WTC11 (cell line): ENCODE results near the gene SCPEP1. TPM values are rescaled to one million over a fixed set of nuclear protein-coding genes. Genes with fewer than 3 reads are reported as not detected.

ENCODE experiments used
- ATAC-seq: fragments of 200-7000 bp; cut with Tn5 transposase; 2 replicates; pipeline ENCODE4 v1.10.0; 2021; ENCODE audit warnings: mild to moderate bottlenecking, moderate library complexity
- CTCF ChIA-PET: fragments of 300-600 bp; sonication (Branson Sonifier 250); formaldehyde crosslinking; loops from one replicate; lab custom pipeline; 2021; ENCODE audit warnings: antibody characterized with exemption; lab: Charles Lee
- POLR2A ChIA-PET: fragments of 350-600 bp; sonication (Branson Sonifier 250); formaldehyde crosslinking; loops from one replicate; lab custom pipeline; 2021; ENCODE audit warnings: antibody characterized with exemption; lab: Charles Lee
- DNase-seq: peaks from one replicate; pipeline ENCODE4 v3.0.0; 2021; ENCODE audit warnings: low spot score
- H3K27ac Mint-ChIP-seq: 2 replicates; pipeline ENCODE4 v1.8.0; 2021; ENCODE audit warnings: mixed read lengths
- H3K27me3 Mint-ChIP-seq: 2 replicates; pipeline ENCODE4 v1.8.0; 2021; ENCODE audit warnings: low read depth, mild to moderate bottlenecking, moderate library complexity, mixed read lengths
- H3K36me3 Mint-ChIP-seq: 2 replicates; pipeline ENCODE4 v1.8.0; 2021; ENCODE audit warnings: mixed read lengths
- H3K4me1 Mint-ChIP-seq: 2 replicates; pipeline ENCODE4 v1.8.0; 2022; ENCODE audit warnings: mixed read lengths
- H3K4me3 Mint-ChIP-seq: 2 replicates; pipeline ENCODE4 v1.8.0; 2021; ENCODE audit warnings: mild to moderate bottlenecking, moderate library complexity, mixed read lengths
- H3K9me3 Mint-ChIP-seq: 2 replicates; pipeline ENCODE4 v1.8.0; 2021; ENCODE audit warnings: mixed read lengths
- ARID4B ChIP-seq: sonication (generic); formaldehyde crosslinking; IDR thresholded peaks from 2 replicates; pipeline ENCODE4 v1.8.0; 2023; ENCODE audit warnings: missing genetic modification reagents, mild to moderate bottlenecking, borderline replicate concordance
- ATF6 ChIP-seq: sonication (generic); formaldehyde crosslinking; IDR thresholded peaks from 2 replicates; pipeline ENCODE4 v1.8.1; 2023; ENCODE audit warnings: mild to moderate bottlenecking, missing genetic modification reagents
- CDX4 ChIP-seq: fragments of 250-450 bp; sonication (Bioruptor Pico); IDR thresholded peaks from 2 replicates; pipeline ENCODE4 v1.9.0; 2021; ENCODE audit warnings: moderate library complexity, mild to moderate bottlenecking, inconsistent platforms, borderline replicate concordance
- CREB1 ChIP-seq: sonication (generic); formaldehyde crosslinking; IDR thresholded peaks from 2 replicates; pipeline ENCODE4 v1.8.0; 2023; ENCODE audit warnings: mild to moderate bottlenecking, missing genetic modification reagents
- E2F1 ChIP-seq: sonication (generic); formaldehyde crosslinking; IDR thresholded peaks from 2 replicates; pipeline ENCODE4 v1.8.0; 2022; ENCODE audit warnings: mild to moderate bottlenecking, missing genetic modification reagents
- ELF4 ChIP-seq: sonication (generic); formaldehyde crosslinking; IDR thresholded peaks from 2 replicates; pipeline ENCODE4 v1.8.1; 2022; ENCODE audit warnings: low read depth, mild to moderate bottlenecking, moderate library complexity, missing genetic modification reagents
- EMX1 ChIP-seq: fragments of 250-450 bp; sonication (Bioruptor Pico); IDR thresholded peaks from 2 replicates; pipeline ENCODE4 v1.8.0; 2021; ENCODE audit warnings: mild to moderate bottlenecking
- ERG ChIP-seq: fragments of 250-450 bp; sonication (Bioruptor Pico); IDR thresholded peaks from 2 replicates; pipeline ENCODE4 v1.8.0; 2021; ENCODE audit warnings: mild to moderate bottlenecking
- FOXK1 ChIP-seq: sonication (generic); formaldehyde crosslinking; IDR thresholded peaks from 2 replicates; pipeline ENCODE4 v1.8.0; 2022; ENCODE audit warnings: mild to moderate bottlenecking, moderate library complexity, missing genetic modification reagents
- GABPB1 ChIP-seq: sonication (generic); formaldehyde crosslinking; IDR thresholded peaks from 2 replicates; pipeline ENCODE4 v1.8.1; 2023; ENCODE audit warnings: mild to moderate bottlenecking, missing genetic modification reagents
- GRHL2 ChIP-seq: fragments of 250-450 bp; sonication (Bioruptor Pico); IDR thresholded peaks from 2 replicates; pipeline ENCODE4 v1.8.0; 2022; ENCODE audit warnings: mild to moderate bottlenecking, moderate library complexity; ENCODE audit not compliant: insufficient replicate concordance, severe bottlenecking
- IRF1 ChIP-seq: sonication (generic); formaldehyde crosslinking; IDR thresholded peaks from 2 replicates; pipeline ENCODE4 v1.8.0; 2023; ENCODE audit warnings: missing genetic modification reagents
- JAZF1 ChIP-seq: fragments of 250-450 bp; sonication (Bioruptor Pico); IDR thresholded peaks from 2 replicates; pipeline ENCODE4 v1.9.0; 2021; ENCODE audit warnings: moderate library complexity, mild to moderate bottlenecking, inconsistent platforms
- MAX ChIP-seq: sonication (generic); formaldehyde crosslinking; IDR thresholded peaks from 2 replicates; pipeline ENCODE4 v1.8.0; 2022; ENCODE audit warnings: mild to moderate bottlenecking, missing genetic modification reagents
- NR2C2 ChIP-seq: sonication (generic); formaldehyde crosslinking; IDR thresholded peaks from 2 replicates; pipeline ENCODE4 v1.8.0; 2022; ENCODE audit warnings: mild to moderate bottlenecking, missing genetic modification reagents
- RORB ChIP-seq: fragments of 250-450 bp; sonication (Bioruptor Pico); IDR thresholded peaks from 2 replicates; pipeline ENCODE4 v1.9.0; 2021; ENCODE audit warnings: mild to moderate bottlenecking
- SMAD3 ChIP-seq: sonication (generic); formaldehyde crosslinking; IDR thresholded peaks from 2 replicates; pipeline ENCODE4 v1.8.0; 2022; ENCODE audit warnings: missing genetic modification reagents, mild to moderate bottlenecking, borderline replicate concordance
- TCF7 ChIP-seq: sonication (generic); formaldehyde crosslinking; IDR thresholded peaks from 2 replicates; pipeline ENCODE4 v1.8.0; 2022; ENCODE audit warnings: mild to moderate bottlenecking, low read depth, missing genetic modification reagents, moderate library complexity
- TEAD4 ChIP-seq: sonication (generic); formaldehyde crosslinking; IDR thresholded peaks from 2 replicates; pipeline ENCODE4 v1.8.0; 2022; ENCODE audit warnings: mild to moderate bottlenecking, missing genetic modification reagents
- ZMAT4 ChIP-seq: fragments of 250-450 bp; sonication (Bioruptor Pico); IDR thresholded peaks from 2 replicates; pipeline ENCODE4 v1.9.0; 2021; ENCODE audit warnings: mild to moderate bottlenecking
- ZNF138 ChIP-seq: sonication (generic); formaldehyde crosslinking; conservative IDR thresholded peaks from 2 replicates; pipeline ENCODE4 v1.8.1; 2022; ENCODE audit warnings: mild to moderate bottlenecking, moderate library complexity, missing genetic modification reagents
- ZNF423 ChIP-seq: fragments of 250-450 bp; sonication (Bioruptor Pico); IDR thresholded peaks from 2 replicates; pipeline ENCODE4 v2.1.2; 2022; ENCODE audit warnings: mild to moderate bottlenecking, moderate library complexity
- ZNF671 ChIP-seq: fragments of 250-450 bp; sonication (Bioruptor Pico); IDR thresholded peaks from 2 replicates; pipeline ENCODE4 v1.8.0; 2021; ENCODE audit warnings: mild to moderate bottlenecking
- total RNA-seq: library from RNA; stranded (reverse); gene quantifications from 3 replicates; pipeline ENCODE4 v1.2.3, GENCODE V29; 2021

Gene SCPEP1
- total RNA-seq, 1 experiment from 2014 or later: 49.3 TPM

GRCh38 chr17:56976941-56977608 is 856 bp upstream of the SCPEP1 start:
- ATAC-seq: no peak
- H3K36me3 Mint-ChIP-seq: peaks cover 13% of the 10 kb centered on the region
- H3K9me3 Mint-ChIP-seq: peaks cover 19% of the 10 kb centered on the region
- no peak overlapping the region for H3K27ac Mint-ChIP-seq
- DNase-seq: no peak
- H3K4me3 Mint-ChIP-seq: peak overlapping the region; percentile 88
- TF ChIP-seq ELF4 (CRISPR knock-in tag) (no peak), ERG (CRISPR knock-in tag) (no peak), TEAD4 (CRISPR knock-in tag) (no peak), FOXK1 (no peak), MAX (CRISPR knock-in tag) (no peak), NR2C2 (CRISPR knock-in tag) (no peak), SMAD3 (no peak), RORB (CRISPR knock-in tag) (no peak), GRHL2 (CRISPR knock-in tag) (no peak), ZNF138 (CRISPR knock-in tag) (no peak), GABPB1 (no peak), ZMAT4 (no peak), ZNF671 (no peak), CREB1 (CRISPR knock-in tag) (no peak), EMX1 (CRISPR knock-in tag) (no peak), ZNF423 (CRISPR knock-in tag) (no peak), ATF6 (CRISPR knock-in tag) (no peak), E2F1 (CRISPR knock-in tag) (no peak)
- CTCF ChIA-PET: interaction anchor here (1.0 to 3.4 kb wide), 2 partner anchors 16 to 33 kb away, joined by 8 to 15 read pairs; partner anchors contain the start of gene COIL
- peaks cover 48% of the 10 kb centered on the region for H3K4me1 Mint-ChIP-seq
- POLR2A ChIA-PET: no interaction called here
- no peaks in the 10 kb centered on the region for H3K27me3 Mint-ChIP-seq

GRCh38 chr17:56978441-56979090 is 635 bp downstream of the SCPEP1 start:
- POLR2A ChIA-PET: interaction anchor here (0.7 kb wide), 1 partner anchor 65 kb away, joined by 5 read pairs; the partner anchor contains the start of gene TRIM25
- DNase-seq: no peak
- peaks cover 53% of the 10 kb centered on the region for H3K4me1 Mint-ChIP-seq
- TF ChIP-seq CDX4 (CRISPR knock-in tag) (no peak), ZNF138 (CRISPR knock-in tag) (no peak), IRF1 (CRISPR knock-in tag) (no peak), ARID4B (no peak), FOXK1 (no peak), JAZF1 (CRISPR knock-in tag) (no peak), TCF7 (CRISPR knock-in tag) (no peak)

More at GRCh38 chr17:56978441-56979090, 635 bp downstream of the SCPEP1 start:
- Mint-ChIP-seq H3K9me3 (peaks cover 5% of the 10 kb centered on the region), H3K27me3 (no peaks in the 10 kb centered on the region), H3K36me3 (peaks cover 3% of the 10 kb centered on the region; the same call in 1 of the 2 replicates), H3K4me3 (peak overlapping the region; percentile 88), H3K27ac (peak overlapping the region; percentile 91)
- ATAC-seq: no peak
- CTCF ChIA-PET: interaction anchor here (0.6 to 3.4 kb wide), 9 partner anchors 18 to 276 kb away, joined by 3 to 15 read pairs (median 6); partner anchors contain the start of genes AKAP1 and COIL
